Neural cell (in vitro differentiated cells): Measurements from ENCODE around the gene CBL.

Source experiments
- CTCF ChIP-seq: fragments of 450-650 bp; IDR thresholded peaks from 2 replicates; pipeline ENCODE4 v1.5.1; 2014; ENCODE audit warnings: antibody characterized with exemption, mild to moderate bottlenecking, moderate library complexity; ENCODE audit not compliant: poor library complexity, severe bottlenecking
- EP300 ChIP-seq: fragments of 450-650 bp; conservative IDR thresholded peaks from 2 replicates; pipeline ENCODE4 v1.6.1; 2014; ENCODE audit warnings: antibody characterized with exemption, mild to moderate bottlenecking, moderate library complexity; ENCODE audit not compliant: poor library complexity, severe bottlenecking
- EZH2 ChIP-seq: fragments of 200-600, 300-800 bp; shearing (Covaris generic), sonication (generic); IDR thresholded peaks from 2 replicates; pipeline ENCODE4 v1.6.1; 2014; ENCODE audit warnings: antibody characterized with exemption, low read length, borderline replicate concordance, mild to moderate bottlenecking; ENCODE audit not compliant: insufficient read depth, poor library complexity, severe bottlenecking
- MXI1 ChIP-seq: fragments of 450-650 bp; conservative IDR thresholded peaks from 2 replicates; pipeline ENCODE4 v1.6.1; 2014; ENCODE audit warnings: antibody characterized with exemption, mild to moderate bottlenecking; ENCODE audit not compliant: poor library complexity, severe bottlenecking
- POLR2AphosphoS5 ChIP-seq: IDR thresholded peaks from 2 replicates; pipeline ENCODE4 v1.6.1; 2012
- REST ChIP-seq: IDR thresholded peaks from 2 replicates; pipeline ENCODE4 v1.6.1; 2012; ENCODE audit warnings: borderline replicate concordance
- SMC3 ChIP-seq: fragments of 450-650 bp; conservative IDR thresholded peaks from 2 replicates; pipeline ENCODE4 v1.6.1; 2014; ENCODE audit warnings: antibody characterized with exemption, mild to moderate bottlenecking, moderate library complexity; ENCODE audit not compliant: poor library complexity

GRCh38 chr11:119342362-119343130 lies 136.4 kb downstream of the CBL start:
- TF ChIP-seq CTCF (no peak), REST (no peak), POLR2AphosphoS5 (no peak), EZH2 (no peak), MXI1 (no peak), SMC3 (no peak), EP300 (no peak)
